ENCODE results near the gene WSCD2.

WSCD2 gene

GRCh38 chr12:108231909-108232434 is 102.9 kb downstream of the WSCD2 start:
- no peak for TF ChIP-seq CTCF (IDR thresholded peaks at IDR 0.05)

- TF ChIP-seq CTCF (IDR thresholded peaks at IDR 0.05): no peak
These were observed 103.5 kb downstream of the WSCD2 start for GRCh38 chr12:108232565-108232964.

GRCh38 chr12:108234158-108234557 is 105.1 kb downstream of the WSCD2 start:
- no peak for TF ChIP-seq CTCF (IDR thresholded peaks at IDR 0.05)

- TF ChIP-seq CTCF (IDR thresholded peaks at IDR 0.05): no peak
These were observed 106.3 kb downstream of the WSCD2 start for GRCh38 chr12:108235197-108235984.

GRCh38 chr12:108235985-108236263 is 106.8 kb downstream of the WSCD2 start:
- TF ChIP-seq CTCF (IDR thresholded peaks at IDR 0.05): no peak

GRCh38 chr12:108236366-108236765 is 107.3 kb downstream of the WSCD2 start:
- TF ChIP-seq CTCF (IDR thresholded peaks at IDR 0.05): no peak

- TF ChIP-seq CTCF (IDR thresholded peaks at IDR 0.05): no peak
These were observed 108.2 kb downstream of the WSCD2 start for GRCh38 chr12:108237272-108237671.

- TF ChIP-seq CTCF (IDR thresholded peaks at IDR 0.05): no peak
These were observed 109.4 kb downstream of the WSCD2 start for GRCh38 chr12:108238474-108238873.
